GM18526 (cell line): ENCODE data around the gene ARHGAP4.

ENCODE experiments used
- POLR2A ChIP-seq: IDR thresholded peaks from 3 replicates; pipeline ENCODE4 v1.6.1; 2011; ENCODE audit not compliant: insufficient read length; ENCODE audit errors: extremely low read depth

ARHGAP4 gene

DNA sequence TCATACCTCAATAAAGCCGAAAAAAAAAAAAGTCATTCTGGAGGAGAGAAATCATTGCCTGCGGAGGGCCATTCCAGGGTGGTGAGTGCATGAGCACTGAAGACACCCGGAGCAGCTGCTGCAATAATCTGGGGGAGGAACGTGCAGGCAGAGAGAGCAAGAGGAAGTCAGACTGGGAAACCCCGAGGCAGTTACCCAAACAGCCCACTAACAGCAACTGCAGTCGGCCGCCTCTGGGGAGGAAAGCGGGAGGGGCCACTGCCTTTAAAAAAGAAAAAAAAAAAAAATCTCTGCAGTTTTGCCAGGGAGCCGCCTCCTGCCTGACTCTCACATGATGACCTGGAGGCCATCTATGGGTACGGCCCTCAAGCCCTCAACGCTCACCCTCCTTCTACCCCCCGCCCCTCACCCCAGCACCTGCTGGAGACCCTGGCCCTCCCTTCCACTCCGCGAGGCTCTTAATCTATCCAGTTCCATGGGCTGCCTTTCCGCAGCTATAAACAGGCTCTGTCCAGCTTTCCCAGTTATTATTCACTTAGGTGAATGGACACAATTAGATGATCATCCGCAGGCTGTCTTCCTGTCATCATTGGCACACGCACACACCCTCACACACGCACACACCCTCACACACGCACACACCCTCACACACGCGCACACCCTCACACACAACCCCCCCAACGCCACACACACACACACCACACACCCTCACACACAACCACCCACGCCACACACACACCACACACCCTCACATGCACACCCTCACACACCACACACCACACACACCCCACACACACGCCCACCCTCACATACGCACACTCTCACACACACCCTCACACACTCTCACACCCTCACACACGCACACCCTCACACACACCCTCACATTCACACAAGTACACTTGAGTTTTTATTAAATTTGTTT, 25.0 kb downstream of the ARHGAP4 start:
- TF ChIP-seq POLR2A: no peak

DNA sequence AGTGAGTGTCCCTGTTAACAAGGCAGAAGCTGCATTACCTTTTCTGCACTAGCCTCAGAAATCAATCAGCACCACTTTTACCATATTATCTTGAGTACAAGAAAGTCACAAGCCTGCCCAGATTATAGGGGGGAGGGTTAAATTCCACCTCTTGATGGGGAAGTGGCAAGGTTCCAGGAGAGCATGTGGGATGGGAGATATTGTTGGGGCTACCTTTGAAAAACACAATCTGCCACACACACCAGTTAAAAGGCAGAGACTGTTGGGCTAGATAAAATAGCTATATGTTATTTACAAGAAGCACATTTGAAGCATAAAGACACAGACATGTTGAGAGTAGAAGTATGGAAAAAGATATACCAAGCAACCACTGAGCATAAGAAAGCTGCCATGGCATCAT, 28.2 kb downstream of the ARHGAP4 start:
- TF ChIP-seq POLR2A: no peak

DNA sequence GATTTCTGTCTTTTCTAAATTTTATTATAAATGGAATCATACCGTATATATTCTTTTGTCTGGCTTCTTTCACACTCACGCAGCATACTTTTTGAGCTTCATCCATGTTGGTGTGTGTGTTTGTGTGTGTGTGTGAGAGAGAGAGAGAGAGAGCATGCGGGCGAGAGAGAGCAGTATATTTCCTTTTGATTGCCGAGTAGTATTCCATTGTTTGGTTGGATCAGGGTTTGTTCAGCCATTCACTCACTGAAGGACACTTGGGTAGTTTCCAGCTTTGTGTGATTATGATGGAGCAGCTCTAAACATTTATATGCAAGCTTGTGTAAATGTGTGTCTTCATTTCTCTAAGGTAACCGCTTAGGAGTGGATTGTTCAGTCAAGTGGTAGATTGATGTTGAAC, 36.9 kb downstream of the ARHGAP4 start:
- TF ChIP-seq POLR2A: no peak

DNA sequence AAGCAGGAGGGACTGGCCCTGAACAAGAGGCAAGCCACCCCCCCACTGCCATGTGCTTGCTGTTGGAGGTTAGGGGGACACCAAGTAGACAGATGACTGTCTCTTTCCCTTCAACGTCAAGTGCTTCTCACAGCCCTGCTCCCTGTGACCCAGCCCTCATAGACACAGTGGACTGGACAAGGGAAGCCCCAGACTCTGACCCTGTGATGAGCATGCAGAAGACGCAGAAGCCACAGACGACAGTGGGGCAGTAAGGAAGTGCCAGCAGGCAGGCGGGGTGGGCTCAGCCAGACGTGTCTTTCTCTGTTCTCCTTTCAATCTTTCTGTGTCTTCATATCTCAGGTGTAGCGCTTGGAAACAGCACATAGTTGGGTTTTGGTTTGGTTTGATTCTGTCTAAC, 37.7 kb downstream of the ARHGAP4 start:
- TF ChIP-seq POLR2A: no peak

DNA sequence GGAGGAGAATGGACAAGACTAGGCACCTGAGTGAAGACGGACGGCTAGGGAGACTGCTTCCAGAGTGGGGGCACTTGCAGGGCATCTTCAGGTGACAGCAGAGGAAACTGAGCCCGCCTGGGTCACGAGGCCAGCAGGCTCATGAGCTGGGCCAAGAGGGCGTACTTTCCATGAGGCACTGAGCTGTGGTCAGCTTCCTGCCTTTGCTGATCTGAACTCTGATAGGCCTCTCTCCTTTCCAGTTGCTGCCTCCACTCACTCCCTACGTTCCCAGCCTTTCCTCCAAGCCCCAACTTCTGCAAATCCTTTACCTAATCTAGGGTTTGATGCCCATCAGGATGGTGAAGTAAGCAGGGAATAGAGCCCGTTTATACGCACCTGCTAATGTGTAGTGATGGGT, 38.7 kb downstream of the ARHGAP4 start:
- TF ChIP-seq POLR2A: no peak

DNA sequence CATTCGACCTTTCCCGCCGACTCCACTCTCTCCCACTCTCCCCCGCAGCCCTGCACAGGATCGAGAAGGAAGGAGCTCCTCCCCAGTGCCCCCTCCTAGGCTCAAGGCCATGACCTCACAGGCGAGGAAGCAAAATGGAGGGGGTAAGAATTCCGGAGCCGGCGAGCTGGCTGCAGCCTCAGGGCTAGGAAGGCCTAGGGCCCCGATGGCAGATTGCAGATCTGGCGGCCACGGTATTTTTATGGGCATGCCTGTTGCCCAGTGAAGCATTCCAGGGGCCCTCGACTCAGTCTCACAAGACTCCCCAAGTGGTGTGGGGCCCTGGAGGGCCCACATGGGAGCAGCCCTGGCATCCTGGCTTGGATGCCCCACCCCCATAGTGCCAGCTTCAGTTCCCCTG, 39.1 kb downstream of the ARHGAP4 start:
- no peak for TF ChIP-seq POLR2A

DNA sequence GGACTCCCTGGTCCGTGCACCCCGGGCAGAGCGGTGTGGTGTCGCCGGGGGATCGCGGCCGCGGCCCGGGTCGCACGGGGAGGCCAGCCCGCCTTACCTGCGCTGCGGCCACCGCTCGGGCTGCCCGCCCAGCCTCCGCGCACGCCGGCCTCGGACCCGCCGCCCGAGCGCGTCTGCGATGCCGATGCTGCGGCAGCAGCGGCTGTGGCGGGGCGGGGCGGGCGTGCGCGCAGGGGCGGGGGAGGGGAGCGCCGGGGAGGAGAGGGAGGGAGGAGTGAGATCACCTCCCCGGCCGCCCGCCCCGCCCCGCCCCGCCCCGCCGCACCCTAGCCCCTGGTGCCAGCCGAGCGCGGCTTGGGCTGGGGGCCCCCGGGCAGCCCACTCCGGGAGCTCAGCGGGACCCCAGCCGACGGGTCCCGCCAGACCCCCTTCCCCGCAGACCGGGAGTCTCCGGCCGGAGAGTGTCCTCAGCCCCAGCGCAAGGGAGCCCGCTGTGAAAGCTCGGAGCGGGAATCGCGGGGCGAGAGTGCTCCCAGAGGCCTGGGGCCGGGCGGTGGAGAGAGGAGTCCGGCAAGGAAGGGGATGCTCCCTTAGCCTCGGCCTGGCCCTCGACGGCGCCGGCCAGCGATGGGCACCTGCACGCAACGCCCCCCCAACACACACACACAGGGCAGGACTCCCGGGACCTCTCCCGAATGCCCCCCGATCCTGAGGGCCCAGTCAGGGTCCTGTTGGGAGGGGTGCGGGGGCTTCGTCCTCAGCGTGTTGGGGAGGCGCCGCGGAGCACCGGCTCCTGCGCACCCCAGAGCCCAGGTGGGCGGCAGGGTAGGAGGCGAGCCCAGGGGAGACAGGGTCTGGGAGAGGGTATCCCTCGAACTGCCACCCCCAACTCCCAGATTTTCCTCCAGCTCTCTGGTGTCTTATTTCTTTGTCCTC, 39.8 kb downstream of the ARHGAP4 start, which contains the start of gene L1CAM:
TSS of gene L1CAM (minus strand) at position 206 of the 936 bp plus-strand sequence. CDS start 10,337 bp downstream, outside the sequence.
- TF ChIP-seq POLR2A: no peak

DNA sequence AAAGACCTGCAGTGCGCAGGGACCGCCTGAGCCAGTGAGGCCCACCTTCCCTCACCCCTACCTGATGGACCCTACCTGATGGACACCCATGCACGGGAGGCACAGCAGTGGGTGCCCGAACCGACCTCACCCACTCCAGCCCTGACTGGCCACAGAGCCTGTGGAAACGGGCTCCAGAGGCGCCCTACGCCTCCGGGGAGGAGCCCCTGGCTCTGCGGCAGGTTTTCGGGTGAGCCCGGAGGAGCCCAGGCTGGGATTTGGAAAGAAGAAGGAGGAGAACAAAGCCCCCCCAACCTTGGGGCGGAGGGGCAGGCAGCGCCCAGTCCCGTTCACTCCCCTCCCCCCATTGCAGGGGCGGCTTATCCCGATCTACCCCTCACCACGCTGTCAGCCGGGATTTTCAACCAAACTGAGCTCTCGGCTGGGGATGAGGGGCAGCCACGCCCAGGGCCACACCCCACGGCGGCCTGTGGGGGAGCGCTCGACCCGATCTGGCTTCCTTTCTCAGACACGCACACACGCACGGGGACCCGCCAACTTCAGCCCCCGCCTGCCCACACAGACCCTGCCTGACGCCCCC, 40.8 kb downstream of the ARHGAP4 start:
- no peak for TF ChIP-seq POLR2A

DNA sequence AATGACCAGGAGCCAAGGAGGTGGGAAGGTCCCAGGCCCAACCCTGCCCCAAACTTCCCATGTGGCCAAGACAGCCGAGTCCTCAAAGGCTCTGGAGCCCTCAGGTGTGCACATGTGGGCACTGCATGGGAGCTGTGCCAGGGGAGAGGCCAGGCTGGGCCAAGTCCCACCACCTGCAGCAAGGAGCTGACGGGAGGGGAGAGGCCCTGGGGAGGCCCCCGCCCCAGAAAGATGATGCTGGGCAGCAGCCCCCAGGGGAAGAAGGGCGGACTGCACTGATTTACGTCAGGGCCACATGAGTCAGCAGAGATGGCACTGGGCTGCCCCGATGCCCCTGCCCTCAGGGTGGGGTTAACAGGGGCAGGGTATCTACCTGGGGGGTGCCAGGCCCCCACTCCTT, 41.5 kb downstream of the ARHGAP4 start:
- no peak for TF ChIP-seq POLR2A

DNA sequence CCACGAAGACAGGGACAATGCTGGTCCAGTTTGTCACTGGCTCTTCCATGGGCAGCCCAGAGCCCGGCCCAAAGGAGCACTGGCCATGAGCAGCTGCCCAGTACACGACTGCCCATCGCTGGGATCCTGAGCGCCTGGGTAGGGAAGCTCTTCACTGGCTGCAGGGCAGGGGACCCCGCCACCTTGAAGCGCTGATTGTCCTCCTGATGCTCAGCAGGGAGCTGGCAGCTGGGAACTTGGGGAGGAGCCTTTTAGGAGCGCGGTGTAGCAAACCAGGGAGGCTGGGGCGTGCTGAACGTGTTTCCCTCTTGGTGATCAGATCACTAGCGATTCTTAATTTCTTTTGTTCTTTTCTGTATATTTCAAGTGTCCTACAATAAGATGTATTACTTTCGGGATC, 41.9 kb downstream of the ARHGAP4 start:
- TF ChIP-seq POLR2A: no peak

DNA sequence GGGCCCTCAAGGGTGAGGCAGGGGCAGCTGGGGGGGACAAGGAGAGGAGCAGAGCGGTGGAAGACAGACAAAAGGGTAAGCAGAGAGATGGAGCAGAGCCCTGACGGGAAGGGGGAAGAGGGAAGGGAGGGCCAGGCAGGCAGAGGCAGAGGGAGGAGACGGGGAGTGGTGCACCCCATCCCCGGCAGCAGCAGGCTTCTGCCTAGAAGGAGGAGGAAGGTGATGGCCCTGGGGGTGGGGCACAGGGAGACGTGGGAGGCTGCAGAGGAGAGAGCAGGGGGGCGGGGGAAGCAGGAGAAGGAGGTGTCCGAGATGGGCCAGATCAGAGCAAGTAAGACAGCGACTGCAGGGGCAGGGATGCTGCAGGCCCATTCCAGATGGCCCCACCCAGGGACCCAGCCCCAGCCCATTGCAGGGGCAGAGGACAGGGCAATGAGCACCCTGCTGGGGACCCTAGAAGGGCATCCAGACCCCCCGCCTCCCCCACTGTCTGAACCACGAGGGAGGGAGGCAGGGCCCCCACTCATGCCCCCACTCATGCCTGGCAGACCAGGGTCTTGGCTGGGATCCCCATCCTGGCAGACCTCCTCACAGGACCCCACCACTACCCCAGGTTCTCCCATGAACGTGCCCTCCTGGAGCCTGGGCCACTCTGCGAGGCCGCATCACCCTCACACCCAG, 42.8 kb downstream of the ARHGAP4 start:
- no peak for TF ChIP-seq POLR2A

DNA sequence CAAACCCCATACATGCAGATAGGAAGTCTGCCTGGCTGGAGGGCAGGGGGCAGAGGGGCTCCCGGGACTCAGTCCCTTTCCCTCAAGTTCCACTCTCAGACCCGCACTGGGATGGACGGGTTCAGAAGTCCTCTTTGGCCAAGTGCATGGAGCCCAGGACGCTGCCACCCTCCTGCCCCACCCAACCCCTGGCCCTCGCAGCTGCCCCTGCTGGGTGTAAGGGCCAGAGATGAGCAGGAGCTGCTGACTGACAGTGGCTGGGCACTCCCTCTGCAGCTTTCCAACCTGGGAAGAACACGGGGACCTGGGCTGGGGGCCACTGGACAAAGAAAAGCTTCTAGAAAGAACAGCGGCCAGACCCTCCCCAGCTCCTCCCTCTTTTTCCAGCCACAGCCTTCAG, 43.5 kb downstream of the ARHGAP4 start:
- TF ChIP-seq POLR2A: no peak

DNA sequence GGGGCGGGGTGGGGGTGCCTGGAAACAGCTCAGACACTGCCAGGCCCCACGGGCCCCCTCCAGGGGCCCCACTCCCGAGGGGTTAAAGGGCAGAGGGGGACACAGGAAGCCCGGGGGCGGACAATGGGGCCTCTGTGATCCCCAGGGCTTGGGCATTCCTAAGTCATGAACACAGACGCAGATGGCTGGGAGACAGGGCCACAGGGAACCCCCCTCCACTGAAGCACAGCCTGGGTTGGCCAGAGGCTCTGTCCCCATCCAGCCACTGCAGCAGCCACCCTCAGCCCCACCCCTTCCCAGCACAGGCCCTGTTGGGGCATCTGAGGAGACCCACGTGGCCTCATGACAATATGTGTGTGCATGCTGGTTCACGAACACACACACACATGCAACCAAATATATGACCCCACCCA, 44.0 kb downstream of the ARHGAP4 start:
- TF ChIP-seq POLR2A: no peak

DNA sequence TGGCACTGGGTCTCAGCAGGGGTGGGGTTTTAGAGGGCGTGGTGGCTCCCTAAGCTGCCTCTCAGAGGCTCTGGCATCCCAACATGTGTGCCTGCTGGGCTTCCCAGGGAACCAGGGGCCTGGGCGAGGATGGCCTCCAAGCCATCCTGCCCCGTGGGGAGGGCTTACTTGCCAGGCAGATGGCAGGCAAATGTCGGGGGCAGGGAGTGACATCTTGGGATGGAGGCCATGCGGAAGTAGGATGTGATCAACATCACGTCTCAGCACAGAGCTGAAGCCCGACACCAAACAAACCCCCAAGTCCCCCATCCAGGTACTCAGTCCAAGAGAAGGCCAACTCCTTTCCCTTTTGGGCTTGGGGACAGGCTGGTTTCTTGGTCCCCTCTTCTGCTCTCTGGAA, 44.8 kb downstream of the ARHGAP4 start:
- no peak for TF ChIP-seq POLR2A

DNA sequence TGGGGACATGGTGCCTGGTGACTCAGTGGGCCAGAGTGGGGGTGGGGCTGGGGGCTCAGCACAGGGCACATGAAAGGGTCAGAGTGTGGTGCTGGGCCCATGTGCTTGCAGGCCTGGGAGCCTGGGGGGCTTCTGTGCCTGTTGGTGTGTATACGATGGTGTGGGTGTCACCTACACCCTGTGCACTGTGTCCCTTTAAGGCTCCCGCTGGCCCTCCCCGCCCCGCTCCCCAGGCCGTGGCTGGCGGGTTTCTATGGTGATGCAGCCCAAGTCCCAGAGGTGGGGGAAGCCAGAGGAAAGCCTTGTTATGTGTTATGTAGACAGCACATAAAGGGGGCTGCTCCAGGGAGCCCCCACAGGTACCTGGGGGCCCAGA, 45.6 kb downstream of the ARHGAP4 start:
- TF ChIP-seq POLR2A: no peak

DNA sequence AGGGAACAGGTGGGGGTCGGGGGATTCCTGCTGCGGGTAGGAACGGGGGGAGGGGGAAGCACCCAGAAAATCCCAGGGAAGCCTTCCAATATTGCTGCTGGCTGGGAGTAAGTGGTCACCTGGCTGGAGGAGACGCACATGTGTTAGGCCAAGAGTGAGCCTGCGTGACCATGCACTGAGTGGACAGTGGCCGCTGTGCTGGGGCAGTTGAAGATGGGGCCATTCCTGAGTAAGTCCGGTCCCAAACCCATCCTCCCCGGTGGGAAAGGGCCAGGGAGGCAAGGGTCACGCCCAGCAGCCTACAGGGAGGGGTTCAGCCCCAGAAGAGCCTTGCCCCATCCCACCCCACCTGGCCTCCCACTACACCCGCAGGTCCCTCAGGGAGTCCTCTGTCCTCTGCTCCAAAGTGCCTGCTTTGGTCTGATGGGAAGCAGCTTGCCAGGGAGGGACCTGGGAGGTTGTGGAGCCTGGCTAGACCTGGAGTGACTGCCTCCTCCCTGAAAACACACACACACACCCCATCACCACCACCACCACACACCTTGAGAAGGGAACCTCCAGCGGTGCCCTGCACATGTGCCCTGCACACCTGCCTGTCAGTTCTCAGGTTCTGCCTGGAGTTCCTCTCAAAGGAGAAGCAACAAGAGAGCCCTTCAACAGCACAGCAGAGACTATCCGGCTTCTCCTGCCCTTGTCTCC, 46.2 kb downstream of the ARHGAP4 start:
- no peak for TF ChIP-seq POLR2A
